H1 (cell line): ENCODE measurements around the gene RAB43. TPM values are rescaled to one million over a fixed set of nuclear protein-coding genes. Genes with fewer than 3 reads are reported as not detected.

ENCODE experiments used
- ASH2L ChIP-seq: fragments of 200-600, 300-600 bp; sonication (generic); IDR thresholded peaks from one replicate; pipeline ENCODE4 v1.7.1; 2017; ENCODE audit warnings: low read length
- ATF2 ChIP-seq: IDR thresholded peaks from 2 replicates; pipeline ENCODE4 v1.6.1; 2012; ENCODE audit warnings: low read length, inconsistent platforms
- BACH1 ChIP-seq: IDR thresholded peaks from 2 replicates; pipeline ENCODE4 v1.6.1; 2012; ENCODE audit warnings: low read length, improper control_type of control experiment
- CEBPB ChIP-seq: IDR thresholded peaks from 2 replicates; pipeline ENCODE4 v1.6.1; 2012; ENCODE audit warnings: low read depth, low read length
- KDM1A ChIP-seq: fragments of 200-600, 300-600 bp; sonication (generic); IDR thresholded peaks from 2 replicates; pipeline ENCODE4 v1.7.1; 2016; ENCODE audit warnings: mild to moderate bottlenecking, low read length, borderline replicate concordance
- SRF ChIP-seq: IDR thresholded peaks from 2 replicates; pipeline ENCODE4 v1.6.1; 2011; ENCODE audit warnings: mild to moderate bottlenecking, low read depth, low read length, moderate library complexity
- polyA plus RNA-seq, 7 experiments: library from polyadenylated mRNA; depleted of rRNA in 3 of 7; stranded (reverse) in 5 of 7; unstranded in 2 of 7; fragments of >200 nt in 5 of 7; fragments of 200-250 nt in 2 of 7; gene quantifications; 1 replicate in 5 of 7; 2 replicates in 1 of 7; 4 replicates in 1 of 7; pipeline versions ENCODE4 v1.2.1 to v1.2.3, GENCODE V29; 2011 to 2013; ENCODE audit warnings: missing spikeins in 2 of 7, mixed read lengths in 2 of 7
- total RNA-seq: library from RNA; stranded (reverse); fragmentation: NEBNext Ultra II Directional; extraction: Animal tissue kit (Norgen Biotek cat#: 25700); gene quantifications from 2 replicates; pipeline ENCODE4 v1.2.1, GENCODE V29; 2021

RAB43 gene
- total and polyA plus RNA-seq, 2 of the 8 experiments (the other 6 are each of a cell fraction or from before 2014, with no cell fraction given), result 13.1 to 19.4 TPM

- TF ChIP-seq ATF2 (no peak), ASH2L (no peak), SRF (no peak), CEBPB (no peak), BACH1 (no peak), KDM1A (no peak)
Measured at GRCh38 chr3:129063091-129063640, 58.4 kb downstream of the RAB43 start (continued).
